HG03045 (cell line): Measurements from ENCODE around the gene KANSL3.
A peak's percentile ranks its signal among the peaks of the same experiment; 100 is the strongest.
"Not testable (repeated sequence)": the region's sequence is repeated elsewhere in the genome, so short reads cannot be mapped to it uniquely, and the experiment has no call there.

Experiments
- ATAC-seq: cut with Tn5 transposase; IDR thresholded peaks from one replicate; pipeline ENCODE4 v1.9.1; 2021; ENCODE audit warnings: mild to moderate bottlenecking, moderate library complexity; ENCODE audit not compliant: unreplicated experiment

The KANSL3 gene

DNA sequence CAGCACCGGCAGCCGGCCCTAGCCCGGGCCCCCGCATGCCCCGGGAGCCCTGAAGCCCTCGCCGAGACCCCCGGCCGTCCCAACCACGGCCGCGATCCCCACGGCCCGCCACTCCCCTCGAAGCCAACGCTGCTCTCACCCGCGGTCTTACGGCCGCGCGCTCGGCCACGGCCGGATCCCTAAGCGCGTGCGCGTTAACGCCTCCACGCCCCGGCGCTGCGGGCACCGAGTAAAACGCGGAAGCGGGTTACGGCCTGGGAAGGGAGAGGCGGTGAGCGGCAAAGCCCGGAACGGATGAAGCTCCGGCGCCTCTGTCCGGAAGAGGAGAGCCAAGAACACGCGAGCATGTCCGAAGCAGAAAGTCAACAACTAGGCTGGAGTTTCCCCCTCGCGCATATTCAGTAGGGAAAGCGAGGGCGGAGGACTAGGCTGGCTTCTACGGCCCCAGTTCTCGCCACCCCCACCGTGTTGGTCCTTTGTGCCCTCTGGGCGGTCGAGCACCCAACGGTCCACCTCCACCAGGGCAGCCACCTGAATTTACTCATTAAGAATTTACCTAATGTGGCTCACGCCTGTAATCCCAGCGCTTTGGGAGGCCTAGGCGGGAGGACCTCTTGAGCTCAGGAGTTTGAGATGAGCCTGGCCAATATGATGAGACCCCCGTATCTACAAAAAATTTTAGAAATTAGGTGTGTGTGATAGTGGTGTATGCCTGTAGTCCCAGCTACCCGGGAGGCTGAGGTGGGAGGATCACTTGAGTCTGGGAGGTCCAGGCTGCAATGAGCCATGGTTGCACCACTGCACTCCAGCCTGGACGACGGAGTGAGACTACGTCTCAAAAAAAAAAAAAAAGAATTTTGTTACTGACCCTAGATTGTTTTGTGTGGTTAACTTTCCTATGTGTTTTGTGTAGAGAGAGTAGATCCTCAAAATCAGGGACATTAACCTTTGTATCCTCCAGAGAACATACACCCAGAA, at the start of gene KANSL3:
TSS of gene KANSL3 (minus strand) at position 169 of the 978 bp plus-strand sequence. CDS start 1,177 bp downstream, outside the sequence.
- peak; percentile 77 for ATAC-seq

DNA sequence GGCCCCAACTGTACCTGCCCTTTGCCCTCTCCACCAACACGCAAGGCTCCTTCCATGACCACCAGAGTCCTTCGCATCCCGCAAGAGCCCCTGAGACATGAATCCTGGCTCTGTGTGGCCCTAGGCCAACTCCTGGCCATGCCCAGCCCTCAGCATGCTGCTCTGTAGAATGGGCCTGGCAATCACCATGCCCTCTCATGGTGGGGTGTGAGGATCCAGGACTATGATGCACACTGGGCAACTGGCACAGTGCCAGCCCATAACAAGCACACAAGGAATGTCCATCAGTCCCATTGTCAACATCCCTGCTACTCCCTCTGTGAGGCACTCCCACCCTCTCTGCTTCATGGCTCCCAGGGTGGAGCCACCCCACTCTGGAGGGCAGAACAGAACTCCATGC, 49.2 kb upstream of the KANSL3 start:
- no peak for ATAC-seq

DNA sequence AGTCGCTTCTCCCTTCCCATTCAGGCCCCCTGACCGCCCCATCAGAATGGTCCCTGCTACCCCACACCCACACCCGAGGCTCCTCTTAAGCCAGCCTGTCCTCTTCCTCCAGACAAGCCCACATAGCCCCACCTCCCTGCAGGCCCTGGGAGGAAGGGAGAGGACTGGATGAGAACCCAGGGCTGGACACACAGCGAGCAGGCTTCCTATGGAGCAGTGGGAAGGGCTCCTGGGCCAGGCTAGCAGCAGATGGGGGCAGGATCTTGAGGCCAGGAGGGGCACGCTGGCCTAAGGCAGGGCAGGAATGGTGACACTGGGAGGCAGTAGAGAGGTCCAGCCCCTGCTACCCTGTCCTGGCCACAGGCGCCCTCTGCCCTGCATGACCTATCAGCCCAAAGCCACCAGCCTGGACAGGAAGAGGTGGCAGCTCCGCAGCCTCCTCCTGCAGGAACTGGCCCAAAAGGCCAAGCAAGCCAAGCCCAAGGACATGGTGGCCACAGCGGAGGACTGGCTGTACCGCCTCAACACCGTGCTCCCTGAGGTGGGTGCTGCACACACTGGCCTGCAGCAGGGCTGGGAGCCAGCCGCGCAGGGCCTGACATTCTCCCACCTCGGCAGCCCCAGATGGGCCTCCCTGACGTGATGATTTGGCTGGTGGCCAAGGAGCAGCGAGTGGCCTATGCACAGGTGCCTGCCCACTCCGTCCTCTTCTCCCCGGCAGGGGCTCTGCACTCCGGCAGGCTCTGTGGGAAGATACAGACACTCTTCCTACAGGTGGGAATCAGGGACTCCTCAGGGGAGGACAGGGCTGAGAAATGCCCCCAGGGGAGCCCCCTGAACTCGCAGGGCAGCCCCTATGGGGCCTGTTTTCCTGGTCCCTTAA, 47.7 kb upstream of the KANSL3 start:
- no peak for ATAC-seq

GRCh38 chr2:96684883-96685576, 46.9 kb upstream of the KANSL3 start:
- no peak for ATAC-seq

DNA sequence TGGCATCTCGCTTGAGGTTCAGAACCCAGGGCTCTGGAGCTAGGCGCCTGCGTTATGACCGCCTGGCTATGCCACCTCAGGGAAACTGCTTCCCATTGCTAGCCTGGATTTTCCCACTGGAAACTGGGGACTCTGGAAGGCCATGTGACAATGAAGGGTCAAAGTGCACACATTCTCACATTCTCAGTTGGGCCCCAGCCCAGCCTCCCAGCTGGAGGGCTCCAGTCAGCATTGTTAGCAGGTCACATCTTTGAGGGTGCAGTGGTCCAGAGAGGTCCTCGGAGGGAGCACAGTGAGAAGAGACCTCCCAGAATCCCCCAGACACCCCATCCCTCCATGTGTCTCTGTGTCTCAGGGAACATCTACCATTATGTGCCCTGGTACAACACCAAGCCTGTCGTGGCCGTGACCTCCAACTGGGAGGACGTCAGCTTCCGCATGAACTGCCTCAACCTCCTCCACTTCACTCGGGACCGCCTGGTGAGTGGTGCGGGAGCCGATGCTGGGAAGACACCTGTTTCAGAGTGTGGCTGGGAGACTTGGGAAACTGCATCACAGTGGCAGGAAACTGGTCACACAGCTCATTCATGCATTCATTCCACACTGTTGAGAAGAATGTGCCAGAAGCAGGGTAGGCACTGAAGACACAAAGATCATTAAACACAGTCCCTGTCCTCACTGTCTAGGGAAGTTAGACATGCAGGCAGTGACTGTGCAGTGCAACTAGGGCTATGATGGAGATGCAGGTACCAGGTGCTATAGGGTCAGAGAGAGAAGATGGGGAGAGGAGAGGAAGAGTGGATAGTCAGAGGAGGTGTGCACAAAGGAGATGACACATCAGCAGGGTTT, 46.1 kb upstream of the KANSL3 start:
- ATAC-seq = no peak

DNA sequence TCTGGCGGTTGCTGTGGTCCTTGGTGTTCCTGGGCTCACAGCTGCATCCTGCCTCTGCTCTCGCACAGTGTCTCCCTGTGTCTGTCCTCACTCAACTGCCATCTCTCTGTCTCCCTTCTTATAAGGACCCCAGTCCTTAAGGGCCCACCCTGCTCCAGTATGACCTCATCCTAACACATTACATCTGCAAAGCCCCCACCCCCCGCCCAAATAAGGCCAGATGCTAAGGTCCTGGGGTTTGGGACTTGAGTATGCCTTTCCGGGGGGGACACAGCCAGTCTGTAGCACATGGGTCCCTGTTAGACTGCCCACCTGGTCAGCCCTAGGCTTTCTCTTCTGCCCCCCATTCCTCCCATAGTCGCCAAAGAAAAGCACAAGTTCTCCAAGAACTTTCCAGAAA, 45.2 kb upstream of the KANSL3 start:
- no peak for ATAC-seq

DNA sequence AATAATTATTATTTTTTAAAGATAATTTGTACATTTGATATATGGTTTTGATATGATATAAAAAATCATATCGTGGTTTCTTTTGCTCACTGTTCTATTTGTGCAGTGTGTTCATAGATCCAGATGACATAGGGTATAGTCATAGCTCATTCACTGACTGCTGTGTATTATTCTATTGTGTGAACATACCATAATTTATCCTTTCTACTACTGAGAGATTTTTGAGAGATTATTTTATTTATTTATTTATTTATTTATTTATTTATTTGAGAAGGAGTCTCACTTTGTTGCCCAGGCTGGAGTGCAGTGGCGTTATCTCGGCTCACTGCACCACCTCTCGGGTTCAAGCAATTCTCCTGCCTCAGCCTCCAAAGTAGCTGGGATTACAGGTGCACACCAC, 43.4 kb upstream of the KANSL3 start:
- ATAC-seq = no peak

DNA sequence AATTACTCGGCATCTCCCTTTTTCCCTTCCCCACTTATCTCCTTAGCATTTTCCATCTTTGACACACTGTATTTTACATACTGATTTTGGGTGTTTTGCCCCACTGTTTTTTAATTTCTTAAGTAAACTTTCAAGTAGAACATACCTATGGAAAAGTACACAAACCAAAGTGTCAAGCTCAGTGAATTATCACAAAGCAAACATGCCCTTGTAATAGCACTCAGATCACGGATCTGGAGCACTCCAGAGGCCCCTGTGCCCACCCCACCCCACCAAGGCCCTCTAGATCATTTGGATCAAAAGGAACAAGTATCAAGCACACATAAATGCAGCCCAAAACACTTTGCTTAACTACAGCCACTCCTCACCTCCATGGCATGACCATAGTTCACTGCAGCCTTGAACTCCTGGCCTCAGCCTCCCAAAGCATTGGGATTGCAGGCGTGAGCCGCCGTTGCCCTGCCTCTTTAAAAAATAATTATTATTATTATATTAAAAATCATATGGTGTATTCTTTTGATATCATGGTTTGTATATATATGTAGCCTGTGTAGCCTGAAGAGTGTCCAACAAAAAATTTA, 42.5 kb upstream of the KANSL3 start:
- no peak for ATAC-seq

DNA sequence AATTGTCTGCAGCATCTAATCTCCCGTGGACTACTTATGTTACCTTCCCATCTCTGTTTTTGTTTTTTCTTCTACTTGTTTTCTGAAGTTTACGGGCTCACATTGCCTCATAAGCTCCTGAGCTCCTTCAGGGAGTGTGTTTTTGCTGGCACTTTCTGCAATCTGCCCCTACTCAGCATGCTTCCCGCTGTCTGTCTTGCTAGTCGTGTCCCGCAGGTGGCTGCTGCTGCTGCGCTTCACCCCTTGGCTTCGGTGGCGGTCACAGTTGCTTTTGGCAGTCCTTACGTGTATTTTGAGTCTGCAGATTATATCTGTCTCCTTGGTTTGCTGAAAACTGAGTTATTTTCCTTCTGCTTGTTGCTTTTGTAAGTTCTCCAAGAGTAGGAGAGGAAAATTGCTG, 41.7 kb upstream of the KANSL3 start:
- ATAC-seq = no peak

DNA sequence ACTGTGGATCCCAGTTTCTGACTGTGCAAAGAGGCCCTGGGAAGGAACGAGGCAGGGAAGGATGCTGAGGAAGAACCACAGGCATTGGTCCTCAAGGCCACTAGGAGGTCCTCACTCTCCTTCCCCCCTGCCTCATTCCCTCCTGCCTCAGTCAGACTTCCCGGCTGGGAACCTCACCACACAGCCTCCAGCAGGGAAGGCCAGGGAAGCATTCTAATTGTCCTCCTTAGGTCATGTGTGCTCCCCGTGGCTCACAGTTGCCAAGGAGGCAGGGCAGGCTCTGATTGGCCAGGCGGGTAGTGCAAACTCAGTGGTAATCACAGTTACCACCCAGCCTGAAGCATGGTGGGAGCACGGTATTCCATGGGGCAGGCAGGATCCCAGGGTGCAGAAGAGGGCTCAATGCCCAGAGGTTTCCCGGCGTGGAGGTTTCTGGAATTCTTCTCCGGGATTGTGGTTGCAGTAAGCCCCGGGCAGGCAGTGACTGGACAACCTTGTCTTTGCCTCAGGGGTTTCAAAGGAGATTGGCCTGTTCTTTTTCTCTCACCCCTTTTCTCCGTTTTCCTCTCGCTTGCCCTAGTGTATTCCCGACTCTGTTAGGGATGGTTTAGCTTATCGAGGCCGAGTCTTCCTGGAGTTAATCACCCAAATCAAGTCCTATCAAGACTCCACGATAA, 31.6 kb upstream of the KANSL3 start:
- no peak for ATAC-seq

- no peak for ATAC-seq
Measured at GRCh38 chr2:96668771-96669170, 30.7 kb upstream of the KANSL3 start.

- not testable (repeated sequence) for ATAC-seq
Measured at GRCh38 chr2:96665717-96666116, 27.6 kb upstream of the KANSL3 start.

- no peak for ATAC-seq
Measured at GRCh38 chr2:96665083-96665569, 27.0 kb upstream of the KANSL3 start.

DNA sequence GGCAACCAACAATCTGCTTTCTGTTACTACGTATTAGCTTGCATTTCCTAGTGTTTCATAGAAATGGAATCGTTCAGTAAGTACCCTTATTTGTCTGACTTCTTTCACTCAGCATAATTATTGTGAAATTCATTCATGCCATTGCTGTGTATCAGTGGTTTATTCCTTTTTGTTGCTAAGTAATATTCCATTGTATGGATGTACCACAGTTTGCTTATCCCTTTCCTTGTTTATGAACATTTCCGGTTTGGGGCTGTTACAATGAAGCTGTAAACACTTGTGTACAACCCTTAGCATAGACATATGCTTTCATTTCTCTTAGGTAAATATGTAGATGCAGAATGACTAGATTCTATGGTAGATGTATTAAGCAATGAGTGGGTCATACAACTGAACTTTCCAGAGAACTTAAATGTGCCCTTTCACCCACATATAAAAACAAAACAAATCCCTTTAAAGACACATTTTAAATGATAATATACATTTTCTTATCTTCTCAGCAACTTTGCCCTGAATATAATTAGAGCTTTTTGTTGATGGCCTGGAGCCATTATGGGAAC, 26.3 kb upstream of the KANSL3 start:
- no peak for ATAC-seq

DNA sequence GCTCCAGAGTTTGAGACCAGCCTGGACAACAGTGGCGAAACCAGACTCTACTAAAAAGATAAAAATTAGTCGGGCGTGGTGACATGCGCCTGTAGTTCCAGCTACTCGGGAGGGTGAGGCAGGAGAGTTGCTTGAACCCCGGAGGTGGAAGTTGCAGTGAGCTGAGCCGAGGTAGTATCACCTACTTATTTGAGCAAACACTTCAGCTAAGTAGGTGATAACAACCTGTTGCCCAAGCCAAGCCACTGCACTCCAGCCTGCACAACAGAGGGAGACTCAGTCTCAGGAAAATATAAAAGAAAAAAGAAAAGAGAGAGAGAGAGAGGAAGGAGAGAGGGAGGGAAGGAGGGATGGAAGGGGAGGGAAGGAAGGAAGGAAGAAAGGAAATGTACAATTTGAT, 25.7 kb upstream of the KANSL3 start:
- no peak for ATAC-seq

- no peak for ATAC-seq
Measured at GRCh38 chr2:96663177-96663576, 25.1 kb upstream of the KANSL3 start.

- no peak for ATAC-seq
Measured at GRCh38 chr2:96662360-96662759, 24.2 kb upstream of the KANSL3 start.

- ATAC-seq = no peak
Measured at GRCh38 chr2:96661324-96661723, 23.2 kb upstream of the KANSL3 start.

DNA sequence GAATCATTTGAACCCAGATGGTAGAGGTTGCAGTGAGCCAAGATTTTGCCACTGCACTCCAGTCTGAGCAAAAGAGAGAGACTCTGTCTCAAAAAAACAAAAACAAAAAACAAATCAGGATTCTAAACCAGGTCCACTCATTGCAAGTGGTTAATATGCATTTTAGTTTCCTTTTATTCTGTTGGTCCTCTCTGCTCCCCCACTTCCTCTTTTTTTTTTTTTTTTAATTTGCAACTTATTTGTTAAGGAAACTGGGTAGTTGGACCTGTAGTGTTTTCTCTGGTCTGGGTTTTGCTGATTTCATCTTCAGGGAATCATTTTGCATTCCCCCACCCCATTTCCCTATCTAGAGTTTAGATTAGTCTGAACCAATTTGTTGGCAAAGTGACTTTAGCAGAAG, 18.4 kb upstream of the KANSL3 start:
- no peak for ATAC-seq
